NCI-H446 treated with DMSO at 0.1 percent for 48 hours (cell line): ENCODE measurements around the gene AFP.
A peak's percentile ranks its signal among the peaks of the same experiment; 100 is the strongest.

ENCODE experiments used
- DNase-seq: peaks from one replicate; lab custom pipeline; 2025; lab: John Stamatoyannopoulos, UW

AFP gene

GRCh38 chr4:73414936-73415271 lies 21.1 kb upstream of the AFP start:
- no peak for DNase-seq

- DNase-seq = no peak
These were observed 20.2 kb upstream of the AFP start for GRCh38 chr4:73415807-73416238.

GRCh38 chr4:73416423-73417087 lies 19.5 kb upstream of the AFP start:
- no peak for DNase-seq

GRCh38 chr4:73417342-73417741 lies 18.7 kb upstream of the AFP start:
- DNase-seq = no peak

GRCh38 chr4:73417973-73418372 lies 18.0 kb upstream of the AFP start:
- no peak for DNase-seq

- no peak for DNase-seq
These were observed 17.3 kb upstream of the AFP start for GRCh38 chr4:73418677-73419076.

- DNase-seq = no peak
These were observed 16.6 kb upstream of the AFP start for GRCh38 chr4:73419106-73420038.

GRCh38 chr4:73420615-73421014 lies 15.4 kb upstream of the AFP start:
- no peak for DNase-seq

GRCh38 chr4:73421708-73422457 lies 14.1 kb upstream of the AFP start:
- no peak for DNase-seq

GRCh38 chr4:73422458-73422752 lies 13.6 kb upstream of the AFP start:
- DNase-seq = no peak

- DNase-seq = no peak
These were observed 12.8 kb upstream of the AFP start for GRCh38 chr4:73423184-73423583.

GRCh38 chr4:73426666-73427065 lies 9.4 kb upstream of the AFP start:
- DNase-seq = no peak

GRCh38 chr4:73429118-73429517 lies 6.9 kb upstream of the AFP start:
- no peak for DNase-seq

- no peak for DNase-seq
These were observed 6.0 kb upstream of the AFP start for GRCh38 chr4:73429826-73430587.

- no peak for DNase-seq
These were observed 4.2 kb upstream of the AFP start for GRCh38 chr4:73431813-73432168.

GRCh38 chr4:73432169-73433000 lies 3.6 kb upstream of the AFP start:
- no peak for DNase-seq

GRCh38 chr4:73433140-73433539 lies 2.9 kb upstream of the AFP start:
- DNase-seq = no peak

GRCh38 chr4:73434311-73434710 lies 1.7 kb upstream of the AFP start:
- peak; percentile 5 for DNase-seq

- no peak for DNase-seq
These were observed 895 bp downstream of the AFP start for GRCh38 chr4:73436674-73437557.

- no peak for DNase-seq
These were observed 1.5 kb downstream of the AFP start for GRCh38 chr4:73437558-73437956.
